K562 (cell line): ENCODE measurements around the gene TMOD3. TPM values are rescaled to one million over a fixed set of nuclear protein-coding genes. Genes with fewer than 3 reads are reported as not detected.

Experiments used
- ELF2 ChIP-seq: fragments of 250-450 bp; sonication (Bioruptor Pico); IDR thresholded peaks from 2 replicates; pipeline ENCODE4 v1.5.0; 2021; ENCODE audit warnings: mild to moderate bottlenecking
- NELFE ChIP-seq: IDR thresholded peaks from 2 replicates; pipeline ENCODE4 v1.6.1; 2011; ENCODE audit warnings: mild to moderate bottlenecking; ENCODE audit not compliant: insufficient read depth, insufficient read length
- RFX1 ChIP-seq: fragments of 450-650 bp; IDR thresholded peaks from 2 replicates; pipeline ENCODE4 v1.6.1; 2016; ENCODE audit warnings: mild to moderate bottlenecking, moderate library complexity
- ZNF239 ChIP-seq: fragments of 250-450 bp; sonication (Bioruptor Pico); IDR thresholded peaks from 2 replicates; pipeline ENCODE4 v1.4.0; 2020; ENCODE audit warnings: mild to moderate bottlenecking
- ZNF707 ChIP-seq: fragments of 250-450 bp; sonication (Bioruptor Pico); conservative IDR thresholded peaks from 2 replicates; pipeline ENCODE4 v1.8.0; 2022; ENCODE audit warnings: inconsistent platforms, mild to moderate bottlenecking, moderate library complexity
- polyA plus RNA-seq, 8 experiments: library from polyadenylated mRNA; depleted of rRNA in 4 of 8; stranded (reverse) in 5 of 8; unstranded in 3 of 8; fragments of >200 nt; fragmentation: Nextera tagmentation in 2 of 8; fragmentation: Illumina TruSeq in 1 of 8; extraction: Ambion mirVana in 2 of 8; extraction: Trizol in 1 of 8; gene quantifications; 2 replicates each; pipeline versions ENCODE4 v1.2.1 to v1.2.3, GENCODE V29; 2011 to 2014; ENCODE audit warnings: inconsistent platforms in 1 of 8, missing spikeins in 1 of 8
- total RNA-seq, 7 experiments: library from RNA; depleted of rRNA in 6 of 7; stranded (reverse); fragments of >200 nt in 6 of 7; fragmentation: Illumina TruSeq in 2 of 7; extraction: Trizol in 2 of 7; gene quantifications; 2 replicates each; pipeline versions ENCODE4 v1.2.1 to v1.2.3, GENCODE V29; 2011 to 2021; ENCODE audit warnings: low replicate concordance in 1 of 7
- TF ChIP-seq, protein P1 (sequence below): fragments of 250-450 bp; sonication (Bioruptor Pico); IDR thresholded peaks from 2 replicates; pipeline ENCODE4 v1.9.0; 2021; ENCODE audit warnings: mild to moderate bottlenecking, inconsistent platforms
- TF ChIP-seq, protein P2 (sequence below): fragments of 250-450 bp; sonication (Bioruptor Pico); IDR thresholded peaks from 2 replicates; pipeline ENCODE4 v1.6.1; 2021; ENCODE audit warnings: mild to moderate bottlenecking
- TF ChIP-seq, protein P3 (sequence below): IDR thresholded peaks from 3 replicates; pipeline ENCODE4 v1.6.1; 2011; ENCODE audit warnings: borderline replicate concordance, mild to moderate bottlenecking; ENCODE audit not compliant: insufficient read length, insufficient read depth
- TF ChIP-seq, protein P4 (sequence below): fragments of 450-650 bp; formaldehyde crosslinking; IDR thresholded peaks from 2 replicates; pipeline ENCODE4 v1.4.0; 2022; ENCODE audit warnings: mild to moderate bottlenecking, moderate library complexity

TMOD3 gene
- total and polyA plus RNA-seq, 9 of the 15 experiments (the other 6 are each of a cell fraction or from before 2014, with no cell fraction given): 6.8 to 45.0 (median 30.9) TPM

DNA sequence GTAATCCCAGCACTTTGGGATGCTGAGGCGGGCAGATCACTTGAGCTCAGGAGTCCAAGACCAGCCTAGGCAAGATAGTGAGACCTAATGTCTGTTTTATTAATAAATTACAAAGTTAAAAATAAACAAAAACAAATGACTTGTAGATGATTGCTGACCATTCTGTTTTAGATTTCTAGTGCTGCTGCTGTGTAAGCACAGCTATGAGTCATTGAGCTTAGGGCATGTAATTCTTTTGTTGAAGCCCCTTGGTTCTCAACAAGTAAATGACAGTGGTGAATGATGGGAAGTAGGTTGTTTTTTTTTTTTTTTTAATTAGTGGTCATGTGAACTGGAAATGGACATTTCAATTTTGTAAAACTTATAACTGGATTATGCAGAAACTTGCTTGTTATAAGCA lies 78.9 kb downstream of the TMOD3 start (continued):
- TF ChIP-seq ZNF239 (CRISPR knock-in tag) (no peak), RFX1 (no peak), ELF2 (CRISPR knock-in tag) (no peak), NELFE (no peak), ZNF707 (CRISPR knock-in tag) (no peak)
- TF ChIP-seq, protein P1, sequence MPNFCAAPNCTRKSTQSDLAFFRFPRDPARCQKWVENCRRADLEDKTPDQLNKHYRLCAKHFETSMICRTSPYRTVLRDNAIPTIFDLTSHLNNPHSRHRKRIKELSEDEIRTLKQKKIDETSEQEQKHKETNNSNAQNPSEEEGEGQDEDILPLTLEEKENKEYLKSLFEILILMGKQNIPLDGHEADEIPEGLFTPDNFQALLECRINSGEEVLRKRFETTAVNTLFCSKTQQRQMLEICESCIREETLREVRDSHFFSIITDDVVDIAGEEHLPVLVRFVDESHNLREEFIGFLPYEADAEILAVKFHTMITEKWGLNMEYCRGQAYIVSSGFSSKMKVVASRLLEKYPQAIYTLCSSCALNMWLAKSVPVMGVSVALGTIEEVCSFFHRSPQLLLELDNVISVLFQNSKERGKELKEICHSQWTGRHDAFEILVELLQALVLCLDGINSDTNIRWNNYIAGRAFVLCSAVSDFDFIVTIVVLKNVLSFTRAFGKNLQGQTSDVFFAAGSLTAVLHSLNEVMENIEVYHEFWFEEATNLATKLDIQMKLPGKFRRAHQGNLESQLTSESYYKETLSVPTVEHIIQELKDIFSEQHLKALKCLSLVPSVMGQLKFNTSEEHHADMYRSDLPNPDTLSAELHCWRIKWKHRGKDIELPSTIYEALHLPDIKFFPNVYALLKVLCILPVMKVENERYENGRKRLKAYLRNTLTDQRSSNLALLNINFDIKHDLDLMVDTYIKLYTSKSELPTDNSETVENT (CRISPR knock-in tag): no peak
- TF ChIP-seq, protein P2, sequence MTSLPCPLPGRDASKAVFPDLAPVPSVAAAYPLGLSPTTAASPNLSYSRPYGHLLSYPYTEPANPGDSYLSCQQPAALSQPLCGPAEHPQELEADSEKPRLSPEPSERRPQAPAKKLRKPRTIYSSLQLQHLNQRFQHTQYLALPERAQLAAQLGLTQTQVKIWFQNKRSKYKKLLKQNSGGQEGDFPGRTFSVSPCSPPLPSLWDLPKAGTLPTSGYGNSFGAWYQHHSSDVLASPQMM: no peak
- TF ChIP-seq, protein P3, sequence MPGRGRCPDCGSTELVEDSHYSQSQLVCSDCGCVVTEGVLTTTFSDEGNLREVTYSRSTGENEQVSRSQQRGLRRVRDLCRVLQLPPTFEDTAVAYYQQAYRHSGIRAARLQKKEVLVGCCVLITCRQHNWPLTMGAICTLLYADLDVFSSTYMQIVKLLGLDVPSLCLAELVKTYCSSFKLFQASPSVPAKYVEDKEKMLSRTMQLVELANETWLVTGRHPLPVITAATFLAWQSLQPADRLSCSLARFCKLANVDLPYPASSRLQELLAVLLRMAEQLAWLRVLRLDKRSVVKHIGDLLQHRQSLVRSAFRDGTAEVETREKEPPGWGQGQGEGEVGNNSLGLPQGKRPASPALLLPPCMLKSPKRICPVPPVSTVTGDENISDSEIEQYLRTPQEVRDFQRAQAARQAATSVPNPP: no peak
- TF ChIP-seq, protein P4, sequence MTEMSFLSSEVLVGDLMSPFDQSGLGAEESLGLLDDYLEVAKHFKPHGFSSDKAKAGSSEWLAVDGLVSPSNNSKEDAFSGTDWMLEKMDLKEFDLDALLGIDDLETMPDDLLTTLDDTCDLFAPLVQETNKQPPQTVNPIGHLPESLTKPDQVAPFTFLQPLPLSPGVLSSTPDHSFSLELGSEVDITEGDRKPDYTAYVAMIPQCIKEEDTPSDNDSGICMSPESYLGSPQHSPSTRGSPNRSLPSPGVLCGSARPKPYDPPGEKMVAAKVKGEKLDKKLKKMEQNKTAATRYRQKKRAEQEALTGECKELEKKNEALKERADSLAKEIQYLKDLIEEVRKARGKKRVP: no peak
